Right renal cortex interstitium (tissue), 3 donors: ENCODE results near the gene HOXA2. TPM values are rescaled to one million over a fixed set of nuclear protein-coding genes. Genes with fewer than 3 reads are reported as not detected.

Experiments used
- DNase-seq, 3 donors: peaks; one replicate each; pipeline ENCODE4 v3.0.0-alpha.2; 2013; ENCODE audit warnings: low read depth in 3 of 3, low spot score in 2 of 3
- polyA plus RNA-seq, 3 donors: library from polyadenylated mRNA; unstranded; fragments of 120-200 nt; gene quantifications; one replicate each; pipeline ENCODE4 v1.2.1, GENCODE V29; 2013; ENCODE audit not compliant: insufficient read length in 3 of 3

Gene HOXA2
- polyA plus RNA-seq, 3 donors, result 6.7 to 8.5 (median 7.1) TPM

GRCh38 chr7:27141923-27142579, 39.6 kb upstream of the HOXA2 start:
- DNase-seq, result no peak

DNA sequence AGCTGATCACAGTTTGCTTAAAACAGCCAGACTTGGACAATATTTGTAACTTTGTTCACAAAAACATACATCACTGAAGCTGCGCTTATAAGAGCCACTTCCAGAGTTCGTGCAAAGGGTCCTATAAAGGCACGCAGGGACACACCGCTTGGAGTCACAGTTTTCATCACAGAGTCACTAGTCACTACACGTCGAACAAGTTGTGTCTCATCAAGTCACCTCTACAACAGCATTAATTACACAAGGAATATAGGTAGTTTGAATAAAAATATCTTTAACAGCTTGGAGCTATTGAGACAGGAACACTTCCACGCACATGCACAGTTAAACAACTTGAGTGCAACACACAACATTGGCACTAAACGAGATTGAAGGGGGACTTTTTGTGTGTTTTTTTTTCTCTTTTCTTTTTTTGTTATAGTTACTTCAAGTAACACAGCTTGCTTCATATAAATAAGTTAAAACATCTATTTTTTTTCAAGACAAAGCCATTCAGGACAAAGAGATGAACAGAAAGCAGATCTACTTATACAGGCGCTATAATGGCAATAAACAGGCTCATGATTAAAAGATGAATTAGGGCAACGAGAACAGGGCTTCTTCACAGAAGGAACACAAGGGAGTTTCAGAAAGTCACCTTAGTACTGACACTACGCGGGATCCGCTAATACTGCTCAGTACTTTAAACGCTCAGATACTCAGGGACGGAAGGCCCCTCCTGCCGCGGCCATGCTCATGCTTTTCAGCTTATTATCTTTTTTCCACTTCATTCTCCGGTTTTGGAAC, 38.8 kb upstream of the HOXA2 start:
- no peak for DNase-seq

GRCh38 chr7:27140126-27140857, 37.8 kb upstream of the HOXA2 start:
- no peak for DNase-seq

GRCh38 chr7:27139334-27140125, 37.0 kb upstream of the HOXA2 start:
- no peak for DNase-seq

DNA sequence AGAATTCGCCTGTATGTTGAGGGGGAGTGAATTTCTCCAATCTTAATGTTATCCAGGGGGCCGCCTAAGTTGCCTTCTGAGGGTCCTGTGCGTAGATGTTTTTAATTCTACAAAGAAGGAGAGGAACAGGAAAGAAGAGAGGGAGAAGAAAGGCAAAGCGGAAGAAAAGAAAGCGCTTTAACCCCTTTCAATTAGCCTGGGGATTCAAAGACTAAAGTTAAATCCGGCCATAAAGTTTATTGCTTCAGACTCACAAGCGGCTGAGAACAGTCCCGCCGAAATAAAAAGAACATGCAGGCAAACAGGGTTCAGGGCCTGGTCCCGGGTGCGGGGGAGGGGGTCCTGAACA, 36.5 kb upstream of the HOXA2 start:
- DNase-seq, result no peak

DNA sequence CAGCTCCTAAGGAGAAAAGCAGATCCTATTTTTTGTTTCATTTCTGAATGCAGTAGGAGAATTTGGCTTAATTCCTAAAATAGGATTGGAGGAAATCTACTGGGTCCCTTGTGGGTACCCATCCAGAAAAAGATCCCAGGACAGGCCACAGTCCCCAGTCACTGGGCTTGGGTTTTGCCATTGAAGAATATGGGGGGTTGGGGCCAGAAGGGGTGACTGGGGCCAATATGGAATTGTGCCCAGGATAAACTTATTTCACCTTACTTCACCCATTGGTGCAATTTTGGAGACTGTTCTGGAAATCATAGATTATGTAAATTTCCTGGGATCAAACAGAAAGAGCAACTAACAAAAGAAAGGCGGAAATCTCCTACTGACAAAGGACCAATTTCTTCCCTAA, 36.0 kb upstream of the HOXA2 start:
- no peak for DNase-seq

DNA sequence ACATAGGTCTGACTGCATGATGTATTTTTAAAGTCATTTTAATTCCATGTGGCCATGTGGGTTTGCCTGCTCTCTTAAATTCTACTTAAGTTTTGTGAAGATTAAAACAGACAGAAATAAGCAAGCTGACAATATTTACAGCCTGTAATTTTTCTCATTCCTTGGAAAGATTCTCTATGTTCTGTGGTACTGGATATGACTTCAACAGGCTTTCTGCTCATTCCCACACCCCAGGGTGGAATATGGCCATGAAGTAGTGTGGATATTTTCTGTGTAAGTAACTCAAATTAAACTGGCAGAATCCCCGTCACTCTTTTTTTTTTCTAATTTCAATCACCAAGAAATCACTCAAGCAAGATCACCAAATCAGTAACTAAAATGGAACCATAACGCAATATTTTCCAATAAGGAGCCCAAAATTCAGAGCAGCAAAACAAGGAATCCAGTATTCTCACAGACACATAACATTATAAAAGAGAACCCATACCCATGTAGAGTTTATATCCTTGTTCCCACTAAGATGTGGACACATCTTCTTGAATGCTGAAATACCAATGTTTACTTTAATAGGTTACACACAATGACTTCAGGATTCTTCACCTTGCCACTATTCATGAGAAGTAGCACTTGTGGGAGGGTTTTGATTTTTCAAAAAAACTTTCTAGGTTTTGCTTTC, 35.3 kb upstream of the HOXA2 start:
- DNase-seq, result no peak

DNA sequence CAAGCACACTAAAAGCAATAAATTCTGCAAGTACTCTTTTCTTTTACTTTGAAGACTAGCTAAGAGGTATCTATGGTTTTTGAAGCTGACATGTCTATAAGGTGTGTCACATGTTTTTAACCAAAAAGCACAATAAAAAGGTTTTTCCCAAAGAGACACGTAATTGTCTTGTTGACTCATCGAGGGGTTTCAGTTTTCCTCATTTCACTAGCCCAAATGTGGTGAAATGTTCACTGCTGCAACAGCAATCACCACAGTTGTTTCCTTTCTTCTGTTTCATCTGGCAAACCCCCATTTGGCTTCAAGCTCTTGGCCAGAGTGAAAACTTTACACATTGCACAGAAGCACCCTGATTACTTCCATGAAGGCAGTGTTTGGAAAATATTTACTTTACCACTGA, 31.9 kb upstream of the HOXA2 start:
- DNase-seq, result no peak

DNA sequence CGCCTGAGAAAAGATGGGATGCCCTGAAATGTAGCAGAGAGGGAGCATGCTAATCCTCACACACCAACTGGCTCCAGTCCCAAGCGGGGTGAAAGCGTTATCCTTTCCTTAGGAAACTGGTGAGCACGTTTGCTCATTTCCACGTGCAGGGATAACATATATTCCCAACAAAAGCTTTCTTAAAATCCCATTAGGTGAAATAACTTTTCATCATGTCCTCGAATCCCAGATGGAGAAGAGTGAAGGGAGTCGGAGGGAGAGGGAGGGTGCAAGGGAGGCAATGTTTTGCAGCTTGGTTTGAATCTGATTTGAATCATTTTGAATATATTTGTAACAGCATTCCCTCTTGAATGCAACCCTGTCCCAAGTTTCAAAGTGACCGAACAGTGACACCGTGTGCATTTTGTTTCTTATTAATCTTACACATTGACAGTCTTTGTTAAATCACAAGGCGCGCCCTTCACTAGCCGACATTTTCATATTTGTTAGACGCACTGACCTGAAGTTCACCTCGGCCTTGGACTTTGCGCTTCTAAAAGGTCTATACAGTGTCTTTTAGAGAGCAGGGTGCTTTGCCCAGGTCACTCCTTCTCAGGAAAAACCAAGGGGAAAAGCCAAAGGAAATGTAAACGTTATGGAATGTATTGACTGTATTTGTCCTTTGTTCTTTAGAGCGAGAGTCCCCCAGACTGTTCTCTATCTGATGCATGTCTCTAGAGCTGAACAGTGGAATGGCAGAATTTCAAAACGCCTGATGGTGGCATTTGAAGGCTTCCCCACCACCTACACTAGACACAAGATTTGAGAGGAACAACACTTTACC, 31.1 kb upstream of the HOXA2 start:
- DNase-seq, result no peak

DNA sequence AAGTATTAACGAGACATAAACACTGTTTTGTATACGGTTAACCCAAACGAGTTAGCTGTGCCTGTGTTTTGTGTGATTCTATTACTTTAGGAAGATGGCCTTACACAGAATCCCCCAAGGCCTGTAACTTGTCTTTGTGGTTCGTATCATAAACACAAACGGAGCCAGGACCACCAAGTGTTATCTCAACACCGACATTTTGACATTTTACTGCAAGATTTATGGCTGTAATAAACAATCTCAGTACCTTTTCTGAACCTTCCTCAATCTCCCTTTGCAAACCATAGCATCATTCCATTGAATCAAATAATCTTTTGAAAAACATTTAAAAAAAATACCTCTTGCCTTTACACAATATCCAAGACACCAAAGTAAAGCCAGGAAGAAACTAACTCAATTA, 30.5 kb upstream of the HOXA2 start:
- no peak for DNase-seq

GRCh38 chr7:27132214-27132613, 29.7 kb upstream of the HOXA2 start:
- DNase-seq, result no peak

GRCh38 chr7:27131390-27131819, 28.9 kb upstream of the HOXA2 start:
- DNase-seq, result no peak

- DNase-seq, result no peak
Observed at GRCh38 chr7:27130540-27131389, 28.3 kb upstream of the HOXA2 start, which contains the start of gene HOXA4. TSS of gene HOXA4 (minus strand) at chr7:27130757. CDS start at chr7:27130733, 24 bp downstream.

DNA sequence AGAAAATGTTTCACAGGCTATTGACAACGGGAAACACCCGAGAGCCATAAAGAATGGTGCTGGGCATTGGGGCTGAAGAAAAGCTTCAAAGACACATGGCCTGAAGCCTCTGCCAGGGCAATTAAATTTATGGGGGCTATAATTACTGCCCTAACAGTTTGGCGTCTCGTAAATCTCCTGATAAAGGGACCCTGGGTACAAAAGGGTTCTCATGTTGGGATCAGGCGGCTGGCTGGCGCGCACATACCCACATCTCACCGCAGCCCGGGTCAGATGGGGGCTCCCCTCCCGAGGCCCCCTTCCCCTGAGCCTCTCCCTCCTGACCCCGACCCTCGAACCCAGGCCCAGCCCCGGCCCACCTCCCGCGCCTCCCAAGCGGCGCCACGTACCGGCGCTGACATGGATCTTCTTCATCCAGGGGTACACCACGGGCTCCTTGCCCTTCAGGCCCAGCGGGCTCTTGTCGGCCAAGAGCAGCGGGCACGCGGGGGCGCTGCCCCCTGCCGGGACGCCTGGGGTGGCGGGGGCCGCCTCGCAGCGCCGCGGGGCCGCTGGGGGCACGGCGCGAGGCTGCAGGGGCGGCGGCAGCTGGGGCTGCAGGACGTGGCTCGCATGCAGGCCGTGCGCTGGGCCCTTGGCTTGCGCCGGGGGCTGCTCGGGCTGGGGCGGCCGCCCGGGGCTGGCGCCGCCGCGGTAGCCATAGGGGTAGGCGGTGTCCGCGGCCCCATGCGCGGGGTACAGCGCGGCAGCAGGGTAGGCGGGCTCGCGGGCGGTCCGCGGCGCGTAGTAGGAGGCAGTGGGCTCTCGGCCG, 27.5 kb upstream of the HOXA2 start:
- no peak for DNase-seq

- no peak for DNase-seq
Observed at GRCh38 chr7:27128776-27129728, 26.6 kb upstream of the HOXA2 start.

DNA sequence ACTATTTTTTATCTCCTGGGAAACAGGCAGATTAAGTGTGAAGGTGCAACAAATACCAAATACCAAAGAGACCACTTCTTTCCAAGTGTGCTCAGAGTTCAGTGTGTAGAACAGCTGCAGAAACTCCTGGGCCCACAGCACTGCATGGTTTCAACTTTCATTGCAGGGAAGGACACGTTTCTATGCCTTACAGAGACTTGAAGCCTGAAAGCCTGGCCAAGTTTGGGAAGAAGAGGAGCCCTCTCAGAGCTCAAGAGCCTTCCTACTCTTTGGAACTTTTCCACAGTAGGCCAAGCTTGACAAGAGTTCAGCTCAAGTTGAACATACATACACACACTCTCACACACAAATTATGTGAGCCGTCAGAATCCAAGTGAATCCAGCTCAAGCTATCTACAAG, 25.6 kb upstream of the HOXA2 start:
- no peak for DNase-seq
